Stimulated activated CD4-positive, alpha-beta T cell treated with anti-CD3 and anti-CD28 coated beads, Interleukin-4, amount 100 ng/mL, for 4 hours (primary cell): ENCODE measurements around the gene IRAK1.

ENCODE experiments used
- DNase-seq, 2 experiments: peaks; one replicate each; pipeline ENCODE4 v3.0.0-alpha.2; 2020

Gene IRAK1

DNA sequence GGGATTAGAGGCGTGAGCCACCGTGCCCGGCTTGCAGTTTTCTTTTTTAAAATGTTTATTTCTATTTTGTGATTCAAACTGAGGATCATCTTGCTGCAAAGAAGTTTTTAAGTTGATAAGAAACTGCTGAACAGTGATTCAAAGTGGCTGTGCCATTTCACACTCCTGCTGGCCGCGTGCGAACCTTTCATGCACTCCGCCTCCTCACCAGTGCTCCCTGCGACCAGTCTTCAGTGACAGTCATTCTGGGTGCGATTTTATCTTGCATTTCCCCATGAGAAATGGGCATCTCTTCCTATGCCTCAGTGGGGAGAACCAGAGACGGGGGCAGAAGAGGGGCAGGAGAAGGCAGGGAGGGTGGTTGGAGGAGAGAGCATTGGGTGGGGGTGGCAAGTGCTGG lies 25.7 kb downstream of the IRAK1 start:
- no peak for DNase-seq

DNA sequence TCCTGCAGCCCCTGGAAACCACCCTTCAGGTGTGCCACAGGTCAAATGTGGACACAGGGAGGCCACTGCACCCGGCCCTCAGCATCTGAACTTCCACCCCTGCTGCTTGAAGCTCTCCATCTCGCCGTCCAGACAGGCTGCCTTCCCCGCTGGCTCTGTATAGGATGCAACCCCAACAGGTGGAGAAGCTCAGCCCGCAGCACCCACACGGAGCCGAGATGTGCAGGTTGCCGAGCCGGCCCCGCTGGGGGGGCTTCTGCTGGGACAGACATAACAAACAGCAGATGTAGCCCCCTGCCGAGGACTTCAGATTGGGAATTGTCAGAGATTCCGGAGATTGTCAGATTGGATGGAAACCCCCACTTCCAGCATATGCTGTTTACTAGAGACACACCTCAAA lies 26.6 kb downstream of the IRAK1 start:
- no peak for DNase-seq

DNA sequence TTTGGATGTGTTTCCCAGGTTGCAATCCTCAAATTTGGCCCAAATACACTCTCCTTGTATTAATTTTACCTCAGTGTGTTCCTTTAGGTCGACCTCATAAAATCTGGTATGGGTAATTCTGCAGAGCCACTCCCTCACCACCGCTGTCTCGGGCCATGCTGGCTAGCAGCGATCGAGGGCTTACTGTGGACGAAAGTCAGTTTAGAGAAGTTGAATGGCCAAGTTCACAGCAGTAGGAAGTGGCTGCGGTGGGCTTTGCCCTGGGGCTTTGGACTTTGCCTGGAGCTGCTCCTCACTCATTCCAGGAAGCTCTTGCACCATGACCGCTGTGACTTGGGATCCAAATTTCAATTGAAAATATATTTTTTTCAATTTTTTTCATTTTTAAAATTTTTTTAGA lies 27.5 kb downstream of the IRAK1 start:
- DNase-seq = no peak

DNA sequence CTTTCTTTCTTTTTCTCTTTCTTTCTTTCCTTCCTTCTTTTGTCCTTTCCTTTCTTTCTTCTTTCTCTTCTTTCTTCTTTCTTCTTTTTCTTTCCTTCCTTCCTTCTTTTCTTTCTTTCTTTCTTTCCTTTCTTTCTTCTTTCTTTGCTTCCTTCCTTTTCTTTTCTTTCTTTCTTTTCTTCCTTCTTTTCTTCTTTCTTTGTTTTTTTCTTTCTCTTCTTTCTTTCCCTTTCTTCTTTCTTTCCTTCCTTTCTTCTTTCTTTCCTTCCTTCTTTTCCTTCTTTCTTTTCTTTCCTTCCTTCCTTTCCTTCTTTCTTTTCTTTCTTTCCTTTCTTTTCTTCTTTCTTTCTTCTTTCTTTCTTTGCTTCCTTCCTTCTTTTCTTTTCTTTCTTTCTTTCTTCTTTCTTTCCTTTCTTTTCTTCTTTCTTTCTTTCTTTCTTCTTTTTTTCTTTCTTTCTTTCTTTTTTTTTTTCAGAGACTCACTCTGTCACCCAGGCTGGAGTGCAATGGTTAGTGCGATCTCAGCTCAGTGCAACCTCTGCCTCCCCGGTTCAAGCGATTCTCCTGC lies 28.6 kb downstream of the IRAK1 start:
- no peak for DNase-seq

DNA sequence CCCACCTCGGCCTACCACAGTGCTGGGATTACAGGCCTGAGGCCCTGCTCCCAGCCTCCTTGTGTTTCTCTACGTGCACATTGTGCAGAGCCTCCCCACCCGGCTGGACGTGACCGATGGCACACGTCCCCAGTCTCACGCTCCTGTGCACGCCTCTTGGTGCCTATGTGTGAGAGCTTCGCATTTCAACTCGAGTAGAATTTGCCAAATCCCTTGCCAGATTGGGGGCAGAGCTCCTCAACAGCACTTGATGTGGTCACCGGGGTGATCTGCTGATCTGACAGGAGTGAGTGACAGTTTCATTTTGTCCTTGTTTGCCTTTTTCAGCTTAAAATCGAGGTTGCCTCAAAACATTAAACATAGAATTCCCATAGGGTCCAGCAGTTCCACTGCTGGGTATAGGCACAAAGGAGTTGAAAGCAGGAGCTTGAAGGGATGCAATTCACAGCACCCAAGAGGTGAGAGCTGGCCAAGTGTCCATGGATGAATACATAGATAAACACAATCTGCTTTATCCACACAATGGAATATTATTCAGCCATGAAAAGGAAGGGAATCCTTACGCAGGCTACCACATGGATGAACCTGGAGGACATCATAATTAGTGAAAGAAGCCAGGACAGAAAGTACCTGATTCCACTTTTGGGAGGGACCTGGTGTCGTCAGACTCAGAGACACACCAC lies 29.6 kb downstream of the IRAK1 start:
- no peak for DNase-seq

DNA sequence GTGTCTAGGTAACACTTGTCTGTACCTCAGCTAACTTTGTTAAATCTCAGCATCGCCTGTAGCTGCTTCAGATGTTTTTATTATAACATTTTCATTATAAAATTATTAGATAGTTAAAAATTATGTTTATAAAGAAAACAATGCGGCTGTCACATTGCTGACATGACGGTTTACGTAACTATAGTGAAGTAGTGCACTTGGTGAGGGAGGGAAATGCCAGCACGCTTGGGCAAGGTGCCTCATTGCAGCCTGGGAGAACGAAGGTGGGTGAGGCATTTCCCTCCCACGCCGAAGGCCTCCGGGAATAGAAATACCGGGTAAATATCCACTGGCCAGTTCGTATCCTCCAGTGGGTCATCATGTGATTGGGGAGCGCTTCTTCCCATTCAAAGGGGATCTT lies 31.2 kb downstream of the IRAK1 start:
- no peak for DNase-seq

DNA sequence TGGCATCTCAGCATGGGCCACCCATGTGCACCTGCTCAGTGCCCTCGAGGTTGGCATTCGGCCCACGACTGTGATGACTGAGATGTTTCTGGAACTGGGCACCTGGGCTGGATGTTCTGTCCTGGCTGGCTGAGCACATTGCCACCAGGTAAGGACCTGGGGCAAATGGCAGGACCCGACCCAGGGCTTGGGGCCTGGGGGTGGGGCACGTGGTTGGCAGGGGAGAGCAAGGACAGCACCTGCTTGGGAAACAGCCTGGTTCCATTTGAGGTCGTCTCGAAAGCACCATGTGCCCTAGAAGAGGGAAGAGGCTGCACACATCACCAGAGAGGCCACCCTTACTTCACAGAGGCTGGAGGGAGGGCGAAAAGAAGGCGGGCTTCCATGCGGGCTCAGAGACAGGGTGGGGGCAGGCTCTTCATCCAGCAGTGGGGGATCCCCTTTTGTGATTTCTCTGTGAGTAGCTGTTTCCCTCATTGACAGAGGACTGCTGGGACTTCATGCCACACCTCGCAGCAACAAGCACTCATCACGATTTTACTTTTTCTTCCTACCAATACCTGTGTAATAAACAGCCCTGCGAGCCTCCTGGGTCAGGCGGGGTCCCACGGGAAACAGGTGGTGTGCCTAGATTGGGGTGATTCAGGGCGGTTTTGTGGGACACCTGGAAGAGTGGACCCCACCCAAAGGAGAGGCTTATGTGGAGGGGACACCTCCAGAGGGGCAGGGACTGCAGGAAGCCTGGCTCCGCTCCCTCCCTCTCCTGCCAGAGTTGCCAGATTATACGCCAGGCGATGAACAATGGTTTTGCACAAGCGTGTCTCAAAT lies 35.1 kb downstream of the IRAK1 start:
- peak in 1 of 2 experiments; percentile 58 for DNase-seq

DNA sequence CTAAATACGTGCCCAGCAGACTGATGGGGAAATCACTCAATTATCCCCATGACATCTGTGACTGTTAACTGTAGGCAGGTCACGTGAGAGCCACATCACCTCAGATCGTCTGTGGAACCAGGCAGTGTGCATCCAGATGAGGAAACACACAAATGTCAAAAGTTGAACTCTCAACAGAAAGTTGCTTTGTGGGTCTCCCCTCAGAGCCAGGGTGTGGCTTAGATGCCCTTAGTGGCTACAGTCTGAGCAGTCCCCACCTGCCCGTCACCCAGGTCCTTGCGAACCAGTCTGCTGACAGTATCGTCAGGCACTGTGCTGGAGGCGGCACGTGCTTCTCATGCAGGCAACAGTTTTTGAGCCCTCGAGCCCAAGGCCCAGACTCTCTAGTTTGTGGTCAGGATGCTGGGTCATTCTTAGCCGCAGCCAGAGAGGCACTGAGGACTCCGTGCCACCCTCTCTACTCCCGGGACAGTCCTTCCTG lies 36.3 kb downstream of the IRAK1 start:
- peak in 1 of 2 experiments; percentile 22 for DNase-seq

DNA sequence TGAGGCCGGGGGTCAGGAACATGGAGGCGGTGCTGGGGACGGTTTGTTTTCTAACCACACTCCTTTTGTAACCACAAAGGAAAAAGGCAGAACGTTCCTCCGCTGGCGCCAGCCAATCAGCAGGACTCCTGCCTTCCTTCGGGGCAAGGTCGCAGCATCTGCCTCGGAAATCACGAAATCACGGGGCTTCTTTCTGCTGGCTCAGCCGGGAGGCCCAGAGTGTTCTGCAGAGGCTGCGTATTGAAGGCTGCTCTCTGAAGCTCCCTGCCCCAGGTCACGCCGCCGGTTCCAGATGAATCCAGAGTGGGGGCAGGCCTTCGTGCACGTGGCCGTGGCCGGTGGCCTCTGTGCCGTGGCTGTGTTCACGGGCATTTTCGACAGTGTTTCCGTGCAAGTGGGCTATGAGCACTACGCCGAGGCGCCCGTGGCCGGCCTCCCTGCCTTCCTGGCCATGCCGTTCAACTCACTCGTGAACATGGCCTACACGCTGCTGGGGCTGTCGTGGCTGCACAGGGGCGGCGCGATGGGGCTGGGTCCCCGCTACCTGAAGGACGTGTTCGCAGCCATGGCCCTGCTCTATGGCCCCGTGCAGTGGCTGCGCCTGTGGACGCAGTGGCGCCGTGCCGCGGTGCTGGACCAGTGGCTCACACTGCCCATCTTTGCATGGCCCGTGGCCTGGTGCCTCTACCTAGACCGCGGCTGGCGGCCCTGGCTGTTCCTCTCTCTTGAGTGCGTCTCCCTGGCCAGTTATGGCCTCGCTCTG lies 37.8 kb downstream of the IRAK1 start:
- peak; percentile 45 to 62 for DNase-seq

DNA sequence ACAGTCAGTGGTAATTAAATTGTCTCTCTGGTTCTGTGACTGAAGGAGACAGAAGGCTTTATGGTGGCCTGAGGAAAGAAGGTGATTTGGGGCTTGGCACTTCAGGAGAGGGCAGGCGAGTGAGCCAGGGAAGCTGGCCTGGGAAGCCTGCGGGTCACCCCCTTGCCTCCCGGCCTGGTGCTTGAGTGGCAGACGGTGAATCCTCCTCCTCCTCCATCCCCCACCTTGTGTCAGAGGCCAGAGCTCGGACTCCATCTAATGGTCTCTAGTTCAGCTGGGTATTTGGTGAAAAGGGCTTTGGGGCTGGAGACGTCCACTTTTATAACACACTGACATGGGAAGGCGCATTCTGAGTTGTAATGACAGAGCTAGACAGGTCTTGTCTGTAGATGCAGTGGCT lies 38.5 kb downstream of the IRAK1 start:
- DNase-seq = no peak

DNA sequence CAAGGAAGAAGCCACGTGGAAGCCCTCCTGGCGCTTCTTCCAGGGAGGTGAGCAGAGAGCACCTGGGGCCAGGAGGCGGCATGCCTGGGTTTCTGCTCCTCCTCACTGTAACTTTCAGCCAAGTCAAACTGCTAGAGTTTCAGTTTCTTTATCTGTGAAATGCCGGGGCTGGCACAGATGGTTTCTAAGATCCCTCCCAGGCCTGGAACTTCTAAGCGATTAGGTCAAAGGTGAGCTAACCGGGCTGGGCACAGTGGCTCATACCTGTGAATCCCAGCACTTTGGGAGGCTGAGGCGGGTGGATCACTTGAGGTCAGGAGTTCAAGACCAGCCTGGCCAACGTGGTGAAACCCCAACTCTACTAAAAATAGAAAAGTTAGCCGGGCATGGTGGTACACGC lies 39.3 kb downstream of the IRAK1 start:
- peak in 1 of 2 experiments; percentile 11 for DNase-seq

DNA sequence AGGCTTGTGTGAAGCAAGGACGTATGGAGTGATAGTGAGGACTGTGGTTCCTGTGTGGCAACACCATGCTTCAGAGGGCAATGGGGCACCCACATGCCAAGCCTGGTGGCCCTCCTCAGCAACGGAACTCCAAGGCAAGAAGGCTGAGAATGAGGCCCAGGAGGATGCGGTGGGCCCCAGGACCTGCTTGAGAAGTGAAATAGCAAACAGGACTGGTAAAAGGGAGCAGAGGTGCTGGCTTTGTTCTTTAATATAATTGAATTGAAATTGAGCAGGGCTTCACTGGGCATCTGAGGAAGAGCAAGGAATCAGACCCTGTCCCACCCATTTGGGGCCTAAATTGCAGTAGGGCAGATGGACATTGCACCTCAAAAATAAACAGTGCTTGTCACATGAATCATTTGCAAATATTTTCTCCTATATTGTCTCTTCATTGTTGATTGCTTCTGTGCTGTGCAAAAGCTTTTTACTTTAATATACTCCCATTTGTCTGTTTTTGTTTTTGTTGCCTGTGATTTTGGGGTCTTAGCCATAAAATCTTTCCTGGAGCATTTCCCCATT lies 44.9 kb downstream of the IRAK1 start:
- DNase-seq = no peak

DNA sequence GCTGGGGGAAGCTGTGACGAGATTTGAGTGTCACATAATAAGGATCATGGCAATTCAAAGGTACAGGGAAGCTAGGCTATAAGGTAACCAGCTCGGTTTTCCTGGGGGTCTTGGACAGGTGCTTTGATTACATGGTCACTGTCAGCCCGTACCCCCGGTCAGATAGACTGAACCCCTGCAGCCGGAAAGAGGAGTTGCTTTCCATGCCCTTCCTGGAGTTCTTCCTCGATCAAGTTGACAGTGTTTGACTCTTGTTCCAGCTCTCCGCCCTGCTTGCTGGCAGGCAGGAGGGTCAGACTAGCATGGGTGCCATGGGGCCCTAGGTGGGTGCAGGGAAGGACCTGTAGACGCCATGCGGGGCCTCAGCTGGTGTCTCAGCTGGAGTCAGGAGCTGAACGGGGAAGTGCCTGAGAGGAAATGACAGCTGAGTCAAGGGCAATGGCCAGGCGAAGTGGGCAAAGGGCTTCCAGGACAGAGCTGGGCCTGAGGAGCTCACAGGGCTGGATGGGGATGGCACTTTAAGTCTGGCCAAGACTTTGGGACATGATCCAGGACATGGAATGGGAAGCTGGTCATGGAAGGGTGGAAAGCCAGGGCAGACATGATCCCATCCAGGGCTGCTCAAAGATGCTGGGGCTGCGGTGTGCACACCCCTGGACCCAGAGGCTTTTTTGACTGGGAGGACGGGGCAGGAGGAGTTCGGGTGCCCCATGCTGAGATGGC lies 45.5 kb downstream of the IRAK1 start:
- no peak for DNase-seq

DNA sequence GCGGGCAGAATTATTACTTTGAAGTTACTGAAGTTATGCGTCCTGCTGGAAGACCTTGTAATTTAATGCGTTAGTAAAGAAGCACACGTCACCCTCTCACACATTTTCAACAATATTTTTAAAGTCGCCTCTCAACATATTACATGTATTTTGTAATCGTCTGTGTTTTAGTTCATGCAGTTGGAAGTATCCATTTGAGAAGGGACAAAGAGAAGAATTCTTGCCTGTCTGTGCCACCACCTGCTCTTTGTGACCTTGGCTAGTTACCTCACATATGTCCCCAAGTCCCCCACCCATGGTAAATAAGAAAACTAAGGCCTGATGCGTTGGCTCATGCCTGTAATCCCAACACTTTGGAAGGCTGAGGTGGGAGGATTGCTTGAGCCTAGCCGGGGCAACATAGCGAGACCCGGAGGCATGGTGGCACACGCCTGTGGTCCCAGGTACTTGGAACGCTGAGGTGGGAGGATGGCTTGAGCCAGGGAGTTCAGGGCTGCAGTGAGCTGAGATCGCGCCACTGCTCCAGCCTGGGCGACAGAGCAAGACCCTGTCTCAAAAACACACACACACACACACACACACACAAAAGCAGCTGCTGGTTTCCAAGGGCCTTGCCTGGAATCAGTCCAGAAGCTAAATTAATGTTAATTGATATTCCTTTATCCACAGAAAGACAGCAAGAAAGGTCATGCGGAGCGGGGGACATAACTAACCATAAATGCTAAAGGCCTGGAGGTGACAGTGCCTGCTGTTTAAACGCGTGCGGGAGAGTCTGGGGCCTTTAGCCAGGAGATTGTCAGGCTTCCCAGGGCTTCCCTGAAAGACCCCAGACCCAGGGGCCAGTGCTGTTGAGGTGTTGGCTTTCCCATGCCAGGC lies 46.3 kb downstream of the IRAK1 start:
- no peak for DNase-seq

DNA sequence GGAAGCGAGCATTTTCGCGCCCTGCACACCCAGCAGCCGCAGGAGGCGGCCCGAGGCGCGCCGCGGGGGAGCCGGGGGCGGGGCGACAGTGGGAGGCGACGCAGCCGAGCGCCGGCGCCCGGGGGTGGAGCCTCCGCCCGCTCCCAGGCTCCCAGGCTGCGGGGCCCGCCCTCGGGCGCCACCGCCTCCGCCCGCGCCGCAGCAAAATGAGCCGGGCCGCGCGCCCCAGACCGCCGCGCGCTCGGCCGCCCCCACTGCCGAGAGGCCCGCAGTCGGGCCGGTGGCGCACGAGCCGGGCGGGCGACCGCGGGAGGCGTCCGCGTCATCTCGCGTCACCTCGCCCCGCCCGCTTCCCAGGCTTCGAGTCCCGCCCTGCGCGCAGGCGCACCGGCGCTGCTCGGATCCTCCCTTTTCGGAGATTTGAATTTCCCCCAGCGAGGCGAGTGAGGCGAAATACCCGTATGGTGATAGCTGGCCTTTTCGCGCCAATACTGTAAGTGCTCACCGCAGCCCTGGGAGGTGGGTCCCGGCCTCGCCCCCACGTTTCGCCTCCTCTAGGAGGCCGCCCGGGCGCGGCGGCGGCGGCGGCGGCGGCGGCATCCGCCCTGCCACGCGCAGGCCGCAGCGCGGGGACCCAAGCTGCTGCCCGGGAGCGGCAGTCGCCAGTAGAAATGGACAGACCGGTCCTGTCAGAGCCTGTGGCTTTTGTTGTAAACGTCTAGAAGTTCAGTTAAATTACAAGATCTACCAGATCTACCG lies 47.2 kb downstream of the IRAK1 start, which contains the start of gene TMEM187:
TSS of gene TMEM187 (plus strand) at position 387 of the 759 bp plus-strand sequence. CDS start 9,309 bp downstream, outside the sequence.
- peak; percentile 80 to 85 for DNase-seq

DNA sequence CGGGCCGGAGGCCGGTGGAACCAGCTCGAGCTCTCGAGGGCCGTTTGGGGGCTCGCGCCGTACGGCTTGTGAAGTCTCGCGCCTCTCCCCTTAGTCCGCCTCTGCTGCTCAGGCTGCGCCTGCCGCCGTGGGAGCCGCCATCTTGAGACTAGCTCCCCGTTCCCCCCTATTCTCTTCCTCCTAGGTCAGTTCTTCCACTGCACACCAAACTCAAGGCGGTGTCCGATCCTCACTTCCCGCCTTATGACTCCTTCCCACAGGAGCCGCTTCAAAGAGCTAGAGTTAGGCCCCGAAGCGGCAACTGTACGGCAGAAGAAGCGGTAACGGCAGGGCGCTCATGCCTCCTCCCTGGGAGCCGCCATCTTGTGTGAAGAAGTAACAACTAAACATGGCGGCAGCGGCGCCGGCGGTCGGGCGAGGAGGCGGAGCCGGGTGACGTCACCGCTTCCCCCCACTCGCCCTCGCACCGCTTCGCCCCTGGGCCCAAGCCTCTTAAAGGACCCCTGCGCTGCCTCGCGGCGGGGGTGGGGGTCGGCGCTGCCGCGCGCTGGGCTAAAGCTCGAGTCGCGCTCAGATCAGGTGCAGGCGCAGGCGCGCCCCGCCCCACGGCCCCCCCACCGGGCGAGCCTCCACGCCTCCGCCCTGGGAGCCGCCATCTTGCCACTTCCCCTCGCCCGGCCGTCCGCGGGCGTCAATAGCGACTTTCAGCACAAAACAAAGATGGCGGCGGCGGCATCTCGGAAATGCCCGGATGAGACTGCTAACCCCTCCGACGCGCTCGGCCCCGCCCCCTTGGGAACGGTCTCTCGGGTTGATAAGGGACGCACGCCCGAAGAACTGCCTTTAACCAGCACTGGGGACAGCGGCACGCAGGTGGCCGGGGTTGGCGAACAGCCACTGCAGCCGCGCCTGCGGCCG lies 48.0 kb downstream of the IRAK1 start, which contains the start of gene HCFC1:
TSS of gene HCFC1 (minus strand) at position 369 of the 918 bp plus-strand sequence. CDS start 978 bp downstream, outside the sequence.
- peak; percentile 81 to 88 for DNase-seq

DNA sequence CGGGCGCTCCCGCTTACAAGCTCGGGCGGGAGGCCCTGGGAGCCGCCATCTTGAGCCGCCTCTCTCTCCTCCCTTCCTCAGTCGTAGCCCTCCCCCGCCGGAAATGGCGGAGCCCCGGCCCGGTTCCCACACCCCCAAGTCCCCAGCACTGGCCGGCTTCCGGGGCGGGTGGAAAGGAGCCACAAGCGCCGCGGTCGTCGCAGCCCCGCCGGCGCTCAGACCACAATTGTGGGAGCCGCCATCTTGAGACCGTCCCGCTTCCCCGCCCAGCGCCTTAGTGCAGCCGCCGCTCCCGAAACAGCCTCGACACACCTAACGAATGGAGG lies 48.6 kb downstream of the IRAK1 start:
- DNase-seq = peak; percentile 76 to 87

DNA sequence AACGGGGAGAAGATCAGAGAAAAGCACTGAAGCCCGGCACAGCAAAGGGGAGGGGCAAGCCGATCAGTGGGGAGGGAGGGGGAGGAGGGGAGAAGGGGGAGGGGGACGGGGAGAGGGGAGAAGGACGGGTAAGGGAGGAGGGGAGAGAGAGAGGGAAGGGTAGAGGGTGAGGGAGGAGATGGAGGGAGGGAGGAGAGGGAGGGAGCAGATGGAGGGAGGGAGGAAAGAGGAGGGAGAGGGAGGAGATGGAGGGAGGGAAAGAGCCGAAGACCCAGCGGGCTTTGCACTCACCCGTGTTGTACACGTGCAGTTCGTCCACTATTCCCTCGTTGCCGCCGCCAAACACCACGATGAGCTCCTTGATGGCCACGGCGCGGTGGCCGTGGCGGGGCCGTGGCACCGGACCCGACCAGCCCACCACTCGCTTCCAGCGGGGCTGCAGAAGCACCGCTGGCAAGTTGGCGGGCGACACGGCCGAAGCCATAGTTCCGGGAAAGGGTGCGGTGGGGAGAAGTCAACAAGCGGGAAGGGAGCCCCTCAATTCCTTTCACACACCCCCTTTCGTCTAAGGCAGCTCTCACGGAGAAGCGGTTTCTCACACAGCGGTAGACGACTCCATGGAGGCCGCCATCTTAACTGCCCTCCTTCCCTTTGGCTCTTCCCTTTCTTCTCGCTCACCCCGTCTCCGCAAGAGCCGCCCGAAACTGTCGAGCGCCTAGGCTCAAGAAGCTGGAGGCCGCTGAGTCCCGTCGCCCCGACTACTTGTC lies 49.2 kb downstream of the IRAK1 start:
- peak in 1 of 2 experiments; percentile 19 for DNase-seq
